Hepatocyte (in vitro differentiated cells): ENCODE data around the gene KLF13. TPM values are rescaled to one million over a fixed set of nuclear protein-coding genes. Genes with fewer than 3 reads are reported as not detected.

Experiments used
- DNase-seq: peaks from one replicate; pipeline ENCODE4 v3.0.0-alpha.2; 2016; ENCODE audit warnings: low spot score
- H2AFZ ChIP-seq: fragments of 200-600 bp; sonication (generic); 2 replicates; pipeline ENCODE4 v1.6.0; 2016; ENCODE audit warnings: antibody characterized with exemption, mild to moderate bottlenecking
- H3K27ac ChIP-seq: fragments of 200-600 bp; sonication (generic); 2 replicates; pipeline ENCODE4 v1.5.1; 2016; ENCODE audit warnings: mild to moderate bottlenecking
- H3K27me3 ChIP-seq: fragments of 200-600 bp; sonication (generic); 2 replicates; pipeline ENCODE4 v1.6.1; 2016
- H3K36me3 ChIP-seq: fragments of 200-600 bp; sonication (generic); replicated peaks from 2 replicates; pipeline ENCODE4 v1.5.1; 2016; ENCODE audit warnings: low read depth; ENCODE audit not compliant: insufficient read depth
- H3K4me1 ChIP-seq: fragments of 200-600 bp; sonication (generic); 2 replicates; pipeline ENCODE4 v1.5.1; 2016; ENCODE audit warnings: mild to moderate bottlenecking, moderate library complexity; ENCODE audit not compliant: insufficient read depth
- H3K4me2 ChIP-seq: fragments of 200-600 bp; sonication (generic); 2 replicates; pipeline ENCODE4 v1.6.0; 2016
- H3K4me3 ChIP-seq: fragments of 200-600 bp; sonication (generic); 2 replicates; pipeline ENCODE4 v1.5.1; 2016; ENCODE audit warnings: mild to moderate bottlenecking
- H3K79me2 ChIP-seq: fragments of 200-600 bp; sonication (generic); 2 replicates; pipeline ENCODE4 v1.6.0; 2017; ENCODE audit warnings: mild to moderate bottlenecking
- H3K9me2 ChIP-seq: fragments of 200-600 bp; sonication (generic); replicated peaks from 2 replicates; pipeline ENCODE4 v1.6.0; 2017; ENCODE audit warnings: mild to moderate bottlenecking; ENCODE audit not compliant: insufficient read depth
- H3K9me3 ChIP-seq: fragments of 200-600 bp; sonication (generic); 2 replicates; pipeline ENCODE4 v1.5.1; 2016; ENCODE audit warnings: low read depth, mild to moderate bottlenecking
- H4K20me1 ChIP-seq: fragments of 200-600 bp; sonication (generic); 2 replicates; pipeline ENCODE4 v1.6.0; 2016; ENCODE audit warnings: mild to moderate bottlenecking; ENCODE audit not compliant: insufficient read depth, poor library complexity, severe bottlenecking
- CTCF ChIP-seq: fragments of 200-600 bp; sonication (generic); IDR thresholded peaks from 2 replicates; pipeline ENCODE4 v1.5.1; 2016; ENCODE audit warnings: antibody characterized with exemption, mild to moderate bottlenecking; ENCODE audit not compliant: poor library complexity
- EZH2 ChIP-seq: fragments of 200-600 bp; sonication (generic); IDR thresholded peaks from 2 replicates; pipeline ENCODE4 v1.6.1; 2016; ENCODE audit warnings: antibody characterized with exemption, mild to moderate bottlenecking, borderline replicate concordance
- EZH2phosphoT487 ChIP-seq: fragments of 200-600 bp; sonication (generic); IDR thresholded peaks from one replicate; pipeline ENCODE4 v1.6.1; 2018; ENCODE audit warnings: antibody characterized with exemption, mild to moderate bottlenecking, low read depth, moderate library complexity; ENCODE audit not compliant: unreplicated experiment, severe bottlenecking
- WGBS: methylation state at CpG from one replicate; pipeline ENCODE4 v1.1.6; 2016; ENCODE audit warnings: low lambda C conversion rate; ENCODE audit errors: missing lambda C conversion rate; 5-methylcytosine and 5-hydroxymethylcytosine counted together
- polyA plus RNA-seq: library from polyadenylated mRNA; unstranded; fragments of >200 nt; fragmentation: Nextera tagmentation; extraction: Ambion mirVana; gene quantifications from 2 replicates; pipeline ENCODE4 v1.2.1, GENCODE V29; 2016
- total RNA-seq: library from RNA; depleted of rRNA; stranded (reverse); fragments of >200 nt; gene quantifications from 2 replicates; pipeline ENCODE4 v1.2.3, GENCODE V29; 2014

The KLF13 gene
- total and polyA plus RNA-seq, 2 experiments from 2014 or later, result 32.7 to 51.2 TPM

DNA sequence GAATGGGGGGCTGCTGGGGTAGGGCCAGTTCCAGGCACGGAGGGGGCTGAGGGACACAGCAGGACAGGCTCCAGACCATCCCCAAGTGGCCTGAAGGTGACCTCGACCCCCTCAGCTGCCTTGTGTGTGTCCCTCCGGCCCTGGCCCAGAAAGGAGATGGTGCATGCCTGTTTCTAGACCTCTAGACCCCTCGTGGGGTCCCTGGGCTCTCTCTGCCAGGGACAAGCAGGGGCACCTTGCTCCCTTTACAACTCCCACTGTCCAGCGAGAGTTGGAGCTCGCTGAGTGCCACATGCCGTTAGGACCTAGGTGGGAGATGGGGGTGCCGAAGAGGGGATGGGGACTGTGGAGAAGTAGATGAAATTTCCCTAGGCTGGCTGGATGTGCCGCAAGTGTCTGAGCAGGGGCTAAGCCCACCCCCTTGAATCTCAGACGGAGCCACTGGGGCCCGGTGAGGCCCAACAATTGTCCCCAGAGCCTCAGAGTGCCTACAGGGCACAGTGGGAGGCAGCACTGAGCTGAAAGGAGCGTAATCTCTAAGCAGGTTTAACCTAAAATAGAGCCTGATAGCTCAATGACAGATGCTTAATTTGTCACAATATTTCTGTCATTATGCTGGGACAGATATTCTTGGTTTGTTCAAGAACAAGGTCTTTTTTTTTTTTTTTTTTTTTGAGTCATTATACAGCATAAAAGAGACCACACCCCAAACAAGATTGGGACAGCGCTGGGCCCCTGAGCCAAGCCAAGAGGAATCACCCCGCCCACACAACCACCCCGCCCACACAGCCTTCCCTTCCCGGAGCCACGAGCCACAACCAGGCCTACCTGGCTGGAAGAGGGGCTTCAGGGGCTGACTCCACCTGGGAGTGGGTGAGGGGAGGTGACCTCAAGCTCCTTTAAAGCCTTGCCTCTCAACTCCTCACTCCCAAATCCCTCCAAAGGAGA, 23.6 kb upstream of the KLF13 start:
- H4K20me1 ChIP-seq, result no peaks in the 10 kb centered on the region
- TF ChIP-seq EZH2 (no peak), EZH2phosphoT487 (no peak), CTCF (no peak)
- H3K27ac ChIP-seq, result no peak overlapping the region
- peaks cover 23% of the 10 kb centered on the region for H3K27me3 ChIP-seq
- no peaks in the 10 kb centered on the region for H3K9me2 ChIP-seq
- H3K4me1 ChIP-seq, result no peaks in the 10 kb centered on the region
- H3K4me2 ChIP-seq, result no peak overlapping the region
- DNase-seq, result no peak
- H3K36me3 ChIP-seq, result no peaks in the 10 kb centered on the region
- H3K9me3 ChIP-seq, result no peaks in the 10 kb centered on the region
- no peak overlapping the region for H3K4me3 ChIP-seq
- no peaks in the 10 kb centered on the region for H3K79me2 ChIP-seq
- WGBS, result 62% methylated on average over 17 of the region's 17 CpGs
- H2AFZ ChIP-seq, result no peak overlapping the region

- no peak overlapping the region for H3K4me3 ChIP-seq
- H3K27ac ChIP-seq, result no peak overlapping the region
- H3K9me2 ChIP-seq, result no peaks in the 10 kb centered on the region
- no peaks in the 10 kb centered on the region for H3K79me2 ChIP-seq
- H3K36me3 ChIP-seq, result no peaks in the 10 kb centered on the region
- no peak for DNase-seq
- TF ChIP-seq CTCF (no peak), EZH2 (no peak), EZH2phosphoT487 (no peak)
- no peak overlapping the region for H2AFZ ChIP-seq
- H3K9me3 ChIP-seq, result no peaks in the 10 kb centered on the region
- H3K4me2 ChIP-seq, result no peak overlapping the region
- H3K4me1 ChIP-seq, result no peaks in the 10 kb centered on the region
- peaks cover 24% of the 10 kb centered on the region for H3K27me3 ChIP-seq
- 80% methylated on average over 14 of the region's 14 CpGs for whole genome bisulfite sequencing
- no peaks in the 10 kb centered on the region for H4K20me1 ChIP-seq
Measured at GRCh38 chr15:31303726-31304648, 22.6 kb upstream of the KLF13 start.

GRCh38 chr15:31304751-31305365, 21.8 kb upstream of the KLF13 start:
- H3K36me3 ChIP-seq, result no peaks in the 10 kb centered on the region
- no peaks in the 10 kb centered on the region for H4K20me1 ChIP-seq
- no peak overlapping the region for H3K4me3 ChIP-seq
- no peak overlapping the region for H3K4me2 ChIP-seq
- no peaks in the 10 kb centered on the region for H3K9me3 ChIP-seq
- no peak for DNase-seq
- WGBS, result 90% methylated on average over 12 of the region's 12 CpGs
- no peaks in the 10 kb centered on the region for H3K79me2 ChIP-seq
- no peak overlapping the region for H2AFZ ChIP-seq
- H3K9me2 ChIP-seq, result no peaks in the 10 kb centered on the region
- H3K27me3 ChIP-seq, result peaks cover 24% of the 10 kb centered on the region
- no peaks in the 10 kb centered on the region for H3K4me1 ChIP-seq
- TF ChIP-seq EZH2phosphoT487, result no peak
- no peak overlapping the region for H3K27ac ChIP-seq
